ENCODE results near the gene HNRNPLL. TPM values are rescaled to one million over a fixed set of nuclear protein-coding genes. Genes with fewer than 3 reads are reported as not detected.

HNRNPLL gene
- total RNA-seq, 1 experiment from 2014 or later = 47.2 TPM

DNA sequence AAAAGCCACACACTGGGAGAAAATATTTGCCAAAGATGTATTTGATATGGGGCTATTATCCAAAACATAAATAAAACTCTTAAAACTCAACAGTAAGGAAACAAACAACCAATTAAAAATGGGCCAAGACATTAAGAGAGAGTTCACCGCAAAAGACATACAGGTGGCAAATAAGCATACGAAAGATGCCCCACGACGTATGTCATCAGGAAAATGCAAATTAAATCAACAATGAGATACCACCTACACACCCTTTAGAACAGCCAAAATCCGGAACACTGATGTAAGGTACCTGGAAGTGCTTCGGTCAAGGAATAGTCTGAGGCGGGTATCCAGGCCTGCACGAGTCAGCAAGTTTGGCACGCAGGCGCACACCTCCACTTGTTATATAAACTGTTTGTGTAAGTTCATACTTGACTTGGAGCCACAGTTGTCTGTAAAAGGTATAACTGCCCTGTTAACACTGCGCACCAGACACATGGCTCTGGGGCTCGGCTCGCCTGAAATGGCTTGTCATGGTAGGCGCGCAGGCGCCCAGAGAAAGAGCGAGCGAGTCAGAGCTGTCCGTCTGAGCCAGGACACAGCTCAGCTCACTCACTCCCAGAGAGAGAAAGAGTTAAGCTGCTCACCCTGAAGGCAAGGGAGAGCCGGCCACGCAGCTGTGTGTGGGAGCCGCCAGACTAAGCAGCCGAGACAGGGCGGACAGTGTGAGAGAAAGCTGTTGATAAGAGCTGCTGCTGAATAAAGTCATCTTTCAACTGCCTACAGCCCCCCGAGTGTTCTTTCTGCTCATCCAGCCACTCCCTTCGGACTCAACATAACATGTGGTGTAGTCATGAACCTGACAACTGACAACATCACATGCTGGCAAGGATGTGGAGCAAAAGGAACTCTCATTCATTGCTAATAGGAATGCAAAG is 87.3 kb downstream of the HNRNPLL start:
- in situ Hi-C loops (cut with HindIII; ENCODE audit: low sequenced_read_pairs) = no loop called here
- no peak for DNase-seq (ENCODE audit: low spot score)

GRCh38 chr2:38514603-38515154 is 88.0 kb downstream of the HNRNPLL start:
- no peak for DNase-seq (ENCODE audit: low spot score)
- in situ Hi-C loops (cut with HindIII; ENCODE audit: low sequenced_read_pairs) = no loop called here

- in situ Hi-C loops (cut with HindIII; ENCODE audit: low sequenced_read_pairs) = no loop called here
- no peak for DNase-seq (ENCODE audit: low spot score)
These were observed 90.5 kb downstream of the HNRNPLL start for GRCh38 chr2:38512211-38512610.

Other genes with a start within 250 kb of the HNRNPLL start
- gene ATL2, start 225.7 kb downstream of the HNRNPLL start, total RNA-seq (2014; rRNA removed; shearing (Covaris generic)) = 119 and 148 TPM in 2 replicates
- 27.0 and 37.0 TPM in 2 replicates for gene GALM, start 63.2 kb upstream of the HNRNPLL start, total RNA-seq (2014; rRNA removed; shearing (Covaris generic))
- gene SRSF7, start 148.4 kb upstream of the HNRNPLL start, total RNA-seq (2014; rRNA removed; shearing (Covaris generic)) = 183 and 238 TPM in 2 replicates
- 18.8 and 22.2 TPM in 2 replicates for gene GEMIN6, start 175.3 kb upstream of the HNRNPLL start, total RNA-seq (2014; rRNA removed; shearing (Covaris generic))

Measured in G401 (cell line).